ENCODE measurements around the gene PCYT1A. TPM values are rescaled to one million over a fixed set of nuclear protein-coding genes. Genes with fewer than 3 reads are reported as not detected.

The PCYT1A gene
- total RNA-seq, 1 experiment from 2014 or later = 96.8 TPM

DNA sequence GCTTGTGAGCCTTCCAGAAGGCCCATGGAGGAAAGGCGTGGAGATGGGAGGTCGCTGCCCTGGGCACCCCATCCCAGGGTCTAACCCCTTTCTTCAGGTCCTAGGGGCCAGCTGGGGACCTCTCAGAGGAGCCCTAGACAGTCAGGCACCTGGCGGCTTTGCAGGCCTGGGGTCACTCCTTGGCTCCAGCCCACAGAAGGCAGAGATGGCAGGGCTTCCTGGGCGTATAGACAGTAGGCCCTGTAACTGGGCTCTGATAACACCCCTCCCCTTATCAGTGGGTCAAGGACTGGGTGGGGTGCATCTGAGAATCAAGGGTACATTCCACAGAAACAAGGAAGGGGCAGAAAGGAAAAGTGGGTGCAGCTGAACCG is 93.0 kb downstream of the PCYT1A start:
- in situ Hi-C loops (cut with HindIII; ENCODE audit: low pct_unique_long_range_greater_than_20kb, low sequenced_read_pairs) = loop anchor here (25.0 kb wide), 1 partner anchor 107 kb away; the partner anchor contains the start of gene TFRC

DNA sequence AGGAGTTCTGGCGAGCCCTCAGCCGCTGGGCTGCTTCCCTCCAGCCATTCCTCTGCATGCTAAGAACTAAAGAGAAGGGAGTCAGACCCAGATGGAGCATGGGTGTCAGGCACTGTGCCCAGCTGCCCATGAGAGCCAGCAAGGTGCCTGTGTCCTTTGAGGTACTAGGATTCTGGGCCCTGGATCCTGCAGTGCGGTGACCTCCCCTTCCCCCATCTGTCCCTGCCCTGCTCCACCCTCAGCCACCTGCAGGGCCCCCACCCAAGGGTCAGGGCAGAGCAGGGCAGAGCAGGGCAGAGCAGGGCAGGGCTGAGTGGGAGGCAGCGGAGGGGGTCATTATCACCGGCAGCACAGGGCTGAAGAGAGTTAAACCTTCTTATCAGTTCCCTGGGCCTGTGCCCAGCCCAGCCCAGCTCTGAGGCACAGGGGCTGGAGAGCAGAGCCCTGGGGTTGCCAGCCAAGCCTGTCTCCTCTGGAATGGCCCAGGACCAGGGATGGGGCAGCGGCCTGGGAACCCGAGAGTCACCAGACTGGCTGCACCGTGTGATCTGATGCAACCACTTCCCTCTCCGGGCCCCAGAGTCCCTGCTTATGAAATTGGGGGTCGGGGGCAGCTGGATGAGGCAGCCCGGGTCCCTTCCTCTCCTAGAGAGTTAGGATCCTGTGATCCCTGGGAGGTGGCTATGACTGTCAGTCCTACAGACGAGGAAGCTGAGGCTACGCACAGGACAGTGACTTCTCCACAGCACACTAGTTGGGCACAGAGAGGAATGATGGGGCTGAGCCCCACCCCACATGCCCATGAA is 93.6 kb downstream of the PCYT1A start:
- no TSS peak for BruUV-seq (replicated peaks)
- in situ Hi-C loops (cut with HindIII; ENCODE audit: low pct_unique_long_range_greater_than_20kb, low sequenced_read_pairs) (loop anchor here (25.0 kb wide), 1 partner anchor 107 kb away; the partner anchor contains the start of gene TFRC), intact Hi-C loops (cut with micrococcal nuclease; ENCODE audit: unreplicated experiment) (no loop called here)
- Histone ChIP-seq H3K27me3 (ENCODE audit: control insufficient read depth, insufficient read depth, low read length) (no peaks in the 10 kb centered on the region), H3K4me3 (ENCODE audit: low read depth in 2 of 2, low read length in 2 of 2) (no peak overlapping the region), H3K27ac (ENCODE audit: low read length) (peak overlapping the region; percentile 37; the same call in 1 of the 2 replicates), H3K36me3 (ENCODE audit: control insufficient read depth, insufficient read depth, low read length) (no peaks in the 10 kb centered on the region), H3K4me1 (ENCODE audit: control insufficient read depth, insufficient read depth, low read length) (peaks cover 11% of the 10 kb centered on the region; the same call in 1 of the 2 replicates), H3K9me3 (ENCODE audit: control insufficient read depth, insufficient read depth, low read depth, low read length) (no peaks in the 10 kb centered on the region)
- ATAC-seq (peak; percentile 5; the same call in 1 of the 2 replicates), DNase-seq (ENCODE audit: low read depth, low spot score) (no peak)
- CTCF ChIA-PET = no interaction called here
- POLR2A ChIA-PET = no interaction called here
- TF ChIP-seq SIN3A (IDR thresholded peaks at IDR 0.05; ENCODE audit: borderline replicate concordance, insufficient read depth, low read depth, low read length) (no peak), TCF7L2 (IDR thresholded peaks at IDR 0.05; ENCODE audit: low read depth, low read length) (no peak), POLR2AphosphoS5 (IDR thresholded peaks at IDR 0.05; ENCODE audit: low read depth, low read length) (no peak)
- TF ChIP-seq, protein P1, sequence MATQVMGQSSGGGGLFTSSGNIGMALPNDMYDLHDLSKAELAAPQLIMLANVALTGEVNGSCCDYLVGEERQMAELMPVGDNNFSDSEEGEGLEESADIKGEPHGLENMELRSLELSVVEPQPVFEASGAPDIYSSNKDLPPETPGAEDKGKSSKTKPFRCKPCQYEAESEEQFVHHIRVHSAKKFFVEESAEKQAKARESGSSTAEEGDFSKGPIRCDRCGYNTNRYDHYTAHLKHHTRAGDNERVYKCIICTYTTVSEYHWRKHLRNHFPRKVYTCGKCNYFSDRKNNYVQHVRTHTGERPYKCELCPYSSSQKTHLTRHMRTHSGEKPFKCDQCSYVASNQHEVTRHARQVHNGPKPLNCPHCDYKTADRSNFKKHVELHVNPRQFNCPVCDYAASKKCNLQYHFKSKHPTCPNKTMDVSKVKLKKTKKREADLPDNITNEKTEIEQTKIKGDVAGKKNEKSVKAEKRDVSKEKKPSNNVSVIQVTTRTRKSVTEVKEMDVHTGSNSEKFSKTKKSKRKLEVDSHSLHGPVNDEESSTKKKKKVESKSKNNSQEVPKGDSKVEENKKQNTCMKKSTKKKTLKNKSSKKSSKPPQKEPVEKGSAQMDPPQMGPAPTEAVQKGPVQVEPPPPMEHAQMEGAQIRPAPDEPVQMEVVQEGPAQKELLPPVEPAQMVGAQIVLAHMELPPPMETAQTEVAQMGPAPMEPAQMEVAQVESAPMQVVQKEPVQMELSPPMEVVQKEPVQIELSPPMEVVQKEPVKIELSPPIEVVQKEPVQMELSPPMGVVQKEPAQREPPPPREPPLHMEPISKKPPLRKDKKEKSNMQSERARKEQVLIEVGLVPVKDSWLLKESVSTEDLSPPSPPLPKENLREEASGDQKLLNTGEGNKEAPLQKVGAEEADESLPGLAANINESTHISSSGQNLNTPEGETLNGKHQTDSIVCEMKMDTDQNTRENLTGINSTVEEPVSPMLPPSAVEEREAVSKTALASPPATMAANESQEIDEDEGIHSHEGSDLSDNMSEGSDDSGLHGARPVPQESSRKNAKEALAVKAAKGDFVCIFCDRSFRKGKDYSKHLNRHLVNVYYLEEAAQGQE (IDR thresholded peaks at IDR 0.05; ENCODE audit: insufficient read depth in 1 of 2, low read depth in 2 of 2, low read length in 1 of 2) = no peak
- TF ChIP-seq, protein P2, sequence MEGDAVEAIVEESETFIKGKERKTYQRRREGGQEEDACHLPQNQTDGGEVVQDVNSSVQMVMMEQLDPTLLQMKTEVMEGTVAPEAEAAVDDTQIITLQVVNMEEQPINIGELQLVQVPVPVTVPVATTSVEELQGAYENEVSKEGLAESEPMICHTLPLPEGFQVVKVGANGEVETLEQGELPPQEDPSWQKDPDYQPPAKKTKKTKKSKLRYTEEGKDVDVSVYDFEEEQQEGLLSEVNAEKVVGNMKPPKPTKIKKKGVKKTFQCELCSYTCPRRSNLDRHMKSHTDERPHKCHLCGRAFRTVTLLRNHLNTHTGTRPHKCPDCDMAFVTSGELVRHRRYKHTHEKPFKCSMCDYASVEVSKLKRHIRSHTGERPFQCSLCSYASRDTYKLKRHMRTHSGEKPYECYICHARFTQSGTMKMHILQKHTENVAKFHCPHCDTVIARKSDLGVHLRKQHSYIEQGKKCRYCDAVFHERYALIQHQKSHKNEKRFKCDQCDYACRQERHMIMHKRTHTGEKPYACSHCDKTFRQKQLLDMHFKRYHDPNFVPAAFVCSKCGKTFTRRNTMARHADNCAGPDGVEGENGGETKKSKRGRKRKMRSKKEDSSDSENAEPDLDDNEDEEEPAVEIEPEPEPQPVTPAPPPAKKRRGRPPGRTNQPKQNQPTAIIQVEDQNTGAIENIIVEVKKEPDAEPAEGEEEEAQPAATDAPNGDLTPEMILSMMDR (IDR thresholded peaks at IDR 0.05) = no peak

More for the DNA sequence above, 93.0 kb downstream of the PCYT1A start:
- ATAC-seq = no peak
- ChIA-PET CTCF (interaction anchor here (0.7 kb wide), 1 partner anchor 191 kb away, joined by 4 read pairs; no protein-coding TSS in a partner anchor), POLR2A (interaction anchor here (0.6 kb wide), 1 partner anchor 120 kb away, joined by 4 read pairs; no protein-coding TSS in a partner anchor)
- intact Hi-C loops (cut with micrococcal nuclease; ENCODE audit: unreplicated experiment) = no loop called here
- DNase-seq (ENCODE audit: low read depth, low spot score) = no peak
- Histone ChIP-seq H3K9me3 (ENCODE audit: control insufficient read depth, insufficient read depth, low read depth, low read length) (no peaks in the 10 kb centered on the region), H3K27me3 (ENCODE audit: control insufficient read depth, insufficient read depth, low read length) (no peaks in the 10 kb centered on the region), H3K27ac (ENCODE audit: low read length) (no peak overlapping the region; the same call in 1 of the 2 replicates), H3K4me1 (ENCODE audit: control insufficient read depth, insufficient read depth, low read length) (peaks cover 11% of the 10 kb centered on the region; the same call in 1 of the 2 replicates), H3K4me3 (ENCODE audit: low read depth in 2 of 2, low read length in 2 of 2) (no peak overlapping the region), H3K36me3 (ENCODE audit: control insufficient read depth, insufficient read depth, low read length) (no peaks in the 10 kb centered on the region)
- BruUV-seq (replicated peaks) = no TSS peak
- no peak for TF ChIP-seq TCF7L2 (IDR thresholded peaks at IDR 0.05; ENCODE audit: low read depth, low read length)
- no peak for TF ChIP-seq SIN3A (IDR thresholded peaks at IDR 0.05; ENCODE audit: borderline replicate concordance, insufficient read depth, low read depth, low read length)
- TF ChIP-seq POLR2AphosphoS5 (IDR thresholded peaks at IDR 0.05; ENCODE audit: low read depth, low read length) = no peak
- TF ChIP-seq, protein P2 (IDR thresholded peaks at IDR 0.05) = no peak
- TF ChIP-seq, protein P1 (IDR thresholded peaks at IDR 0.05; ENCODE audit: insufficient read depth in 1 of 2, low read depth in 2 of 2, low read length in 1 of 2) = no peak
